Activated T-cell treated with anti-CD3 and anti-CD28 coated beads, Interleukin-2, amount 50 U/mL, for 24 hours (primary cell): ENCODE data around the gene LAMA3.

Source experiments
- DNase-seq: peaks from one replicate; pipeline ENCODE4 v3.0.0-alpha.2; 2020
- H3K27ac Mint-ChIP-seq: 2 replicates; pipeline ENCODE4 v1.8.0; 2020; ENCODE audit warnings: mild to moderate bottlenecking, mixed read lengths
- H3K27me3 Mint-ChIP-seq: 2 replicates; pipeline ENCODE4 v1.8.0; 2020; ENCODE audit warnings: mixed read lengths
- H3K36me3 Mint-ChIP-seq: 2 replicates; pipeline ENCODE4 v1.8.0; 2020; ENCODE audit warnings: low read depth, mixed read lengths
- H3K4me1 Mint-ChIP-seq: 2 replicates; pipeline ENCODE4 v1.8.0; 2020; ENCODE audit warnings: low read depth, mixed read lengths
- H3K4me3 Mint-ChIP-seq: 2 replicates; pipeline ENCODE4 v1.8.0; 2020; ENCODE audit warnings: mild to moderate bottlenecking, moderate library complexity, mixed read lengths
- H3K9me3 Mint-ChIP-seq: 2 replicates; pipeline ENCODE4 v1.8.0; 2020; ENCODE audit warnings: mixed read lengths

The LAMA3 gene, protein sequence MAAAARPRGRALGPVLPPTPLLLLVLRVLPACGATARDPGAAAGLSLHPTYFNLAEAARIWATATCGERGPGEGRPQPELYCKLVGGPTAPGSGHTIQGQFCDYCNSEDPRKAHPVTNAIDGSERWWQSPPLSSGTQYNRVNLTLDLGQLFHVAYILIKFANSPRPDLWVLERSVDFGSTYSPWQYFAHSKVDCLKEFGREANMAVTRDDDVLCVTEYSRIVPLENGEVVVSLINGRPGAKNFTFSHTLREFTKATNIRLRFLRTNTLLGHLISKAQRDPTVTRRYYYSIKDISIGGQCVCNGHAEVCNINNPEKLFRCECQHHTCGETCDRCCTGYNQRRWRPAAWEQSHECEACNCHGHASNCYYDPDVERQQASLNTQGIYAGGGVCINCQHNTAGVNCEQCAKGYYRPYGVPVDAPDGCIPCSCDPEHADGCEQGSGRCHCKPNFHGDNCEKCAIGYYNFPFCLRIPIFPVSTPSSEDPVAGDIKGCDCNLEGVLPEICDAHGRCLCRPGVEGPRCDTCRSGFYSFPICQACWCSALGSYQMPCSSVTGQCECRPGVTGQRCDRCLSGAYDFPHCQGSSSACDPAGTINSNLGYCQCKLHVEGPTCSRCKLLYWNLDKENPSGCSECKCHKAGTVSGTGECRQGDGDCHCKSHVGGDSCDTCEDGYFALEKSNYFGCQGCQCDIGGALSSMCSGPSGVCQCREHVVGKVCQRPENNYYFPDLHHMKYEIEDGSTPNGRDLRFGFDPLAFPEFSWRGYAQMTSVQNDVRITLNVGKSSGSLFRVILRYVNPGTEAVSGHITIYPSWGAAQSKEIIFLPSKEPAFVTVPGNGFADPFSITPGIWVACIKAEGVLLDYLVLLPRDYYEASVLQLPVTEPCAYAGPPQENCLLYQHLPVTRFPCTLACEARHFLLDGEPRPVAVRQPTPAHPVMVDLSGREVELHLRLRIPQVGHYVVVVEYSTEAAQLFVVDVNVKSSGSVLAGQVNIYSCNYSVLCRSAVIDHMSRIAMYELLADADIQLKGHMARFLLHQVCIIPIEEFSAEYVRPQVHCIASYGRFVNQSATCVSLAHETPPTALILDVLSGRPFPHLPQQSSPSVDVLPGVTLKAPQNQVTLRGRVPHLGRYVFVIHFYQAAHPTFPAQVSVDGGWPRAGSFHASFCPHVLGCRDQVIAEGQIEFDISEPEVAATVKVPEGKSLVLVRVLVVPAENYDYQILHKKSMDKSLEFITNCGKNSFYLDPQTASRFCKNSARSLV (N-terminal part only)

DNA sequence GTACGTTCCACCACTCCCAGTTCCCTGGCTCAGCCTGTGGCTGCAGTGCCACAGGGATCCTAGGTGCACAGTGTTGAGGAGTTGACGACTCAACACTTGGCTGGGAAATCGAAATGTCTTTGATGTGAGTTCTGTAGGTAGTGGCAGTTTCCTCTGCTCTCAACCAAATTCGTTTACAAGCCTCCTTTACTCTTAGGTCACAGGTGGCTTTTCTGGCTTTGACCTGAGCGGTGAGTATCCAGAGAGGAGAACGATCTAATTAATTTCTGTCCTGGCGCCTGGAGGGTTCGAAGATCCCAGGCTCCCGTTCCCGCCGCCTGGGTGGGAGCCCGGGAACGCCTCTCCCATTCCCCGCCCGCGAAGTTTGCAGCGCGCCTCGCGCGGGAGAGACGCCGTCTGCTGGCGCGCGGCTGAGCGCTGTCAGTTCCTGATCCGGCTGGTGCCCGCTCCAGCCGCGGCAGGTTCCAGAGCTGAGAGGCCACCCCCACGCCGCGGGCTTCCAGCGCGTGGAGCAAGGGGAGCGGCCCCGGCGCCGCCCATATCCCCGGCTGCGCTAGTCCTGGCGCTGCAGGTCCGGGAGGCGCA is at the start of gene LAMA3:
LAMA3 (plus strand) TSS at position 423 of the 585 bp plus-strand sequence. CDS start 231 bp downstream, outside the sequence.
- Mint-ChIP-seq H3K4me1 (peaks cover 11% of the 10 kb centered on the region), H3K9me3 (no peaks in the 10 kb centered on the region), H3K27me3 (peaks cover 58% of the 10 kb centered on the region), H3K4me3 (peak within 1 kb of the TSS; percentile 61), H3K36me3 (no peaks in the 10 kb centered on the region), H3K27ac (no peak within 1 kb of the TSS)
- DNase-seq = peak; percentile 67

DNA sequence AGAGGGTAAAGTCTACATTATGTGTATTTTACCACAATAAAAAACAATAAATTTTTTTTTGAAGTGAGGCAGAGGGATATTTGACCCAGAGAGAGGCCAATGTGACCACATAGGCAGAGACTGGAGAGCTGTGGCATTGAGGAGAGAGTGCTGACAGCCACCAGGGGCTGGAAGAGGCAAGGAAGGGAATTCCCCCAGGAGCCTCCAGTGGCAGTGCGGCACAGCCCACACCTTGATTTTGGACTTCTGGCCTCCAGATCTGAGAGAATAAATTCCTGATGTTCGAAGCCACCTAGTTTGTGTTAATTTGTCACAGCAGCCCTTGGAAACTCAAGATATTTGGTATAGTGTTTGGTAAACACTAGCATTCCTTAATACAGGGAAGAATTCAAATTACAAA is 49.2 kb upstream of the LAMA3 start:
- H3K36me3 Mint-ChIP-seq = no peaks in the 10 kb centered on the region
- H3K4me1 Mint-ChIP-seq = peaks cover 6% of the 10 kb centered on the region
- H3K4me3 Mint-ChIP-seq = no peak overlapping the region
- DNase-seq = no peak
- H3K9me3 Mint-ChIP-seq = no peaks in the 10 kb centered on the region
- no peak overlapping the region for H3K27ac Mint-ChIP-seq
- peaks cover 4% of the 10 kb centered on the region for H3K27me3 Mint-ChIP-seq

DNA sequence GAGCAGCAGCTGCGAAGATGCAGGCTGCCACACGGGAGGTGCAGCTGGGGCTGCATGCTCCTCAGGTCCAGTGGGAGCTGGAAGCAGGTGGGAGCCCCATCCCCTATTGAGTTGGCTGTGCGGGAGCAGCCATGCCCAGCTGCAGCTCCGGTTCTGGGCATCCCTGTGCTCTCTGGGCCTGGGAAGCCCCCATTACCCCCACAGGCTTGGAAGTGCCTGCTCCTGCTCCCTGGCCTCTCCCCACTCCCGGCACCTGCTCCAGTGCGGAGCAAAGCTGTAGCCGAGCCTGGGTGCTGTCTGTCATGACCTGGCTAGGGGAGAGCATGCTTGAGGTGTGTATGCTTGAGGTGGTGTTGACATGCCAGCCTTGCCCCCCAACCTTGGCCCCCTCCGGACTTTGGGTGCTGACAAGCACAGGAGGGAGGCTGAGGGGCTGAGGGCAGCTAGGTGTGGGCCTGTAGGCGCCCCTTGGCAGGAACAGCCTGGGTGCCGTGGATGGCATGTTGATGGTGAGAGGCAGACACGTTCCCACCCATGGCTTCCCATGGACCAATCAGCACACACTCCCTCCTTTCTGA is 48.0 kb upstream of the LAMA3 start:
- no peaks in the 10 kb centered on the region for H3K36me3 Mint-ChIP-seq
- no peak overlapping the region for H3K27ac Mint-ChIP-seq
- no peaks in the 10 kb centered on the region for H3K4me1 Mint-ChIP-seq
- no peaks in the 10 kb centered on the region for H3K27me3 Mint-ChIP-seq
- no peak overlapping the region for H3K4me3 Mint-ChIP-seq
- H3K9me3 Mint-ChIP-seq = no peaks in the 10 kb centered on the region
- no peak for DNase-seq

DNA sequence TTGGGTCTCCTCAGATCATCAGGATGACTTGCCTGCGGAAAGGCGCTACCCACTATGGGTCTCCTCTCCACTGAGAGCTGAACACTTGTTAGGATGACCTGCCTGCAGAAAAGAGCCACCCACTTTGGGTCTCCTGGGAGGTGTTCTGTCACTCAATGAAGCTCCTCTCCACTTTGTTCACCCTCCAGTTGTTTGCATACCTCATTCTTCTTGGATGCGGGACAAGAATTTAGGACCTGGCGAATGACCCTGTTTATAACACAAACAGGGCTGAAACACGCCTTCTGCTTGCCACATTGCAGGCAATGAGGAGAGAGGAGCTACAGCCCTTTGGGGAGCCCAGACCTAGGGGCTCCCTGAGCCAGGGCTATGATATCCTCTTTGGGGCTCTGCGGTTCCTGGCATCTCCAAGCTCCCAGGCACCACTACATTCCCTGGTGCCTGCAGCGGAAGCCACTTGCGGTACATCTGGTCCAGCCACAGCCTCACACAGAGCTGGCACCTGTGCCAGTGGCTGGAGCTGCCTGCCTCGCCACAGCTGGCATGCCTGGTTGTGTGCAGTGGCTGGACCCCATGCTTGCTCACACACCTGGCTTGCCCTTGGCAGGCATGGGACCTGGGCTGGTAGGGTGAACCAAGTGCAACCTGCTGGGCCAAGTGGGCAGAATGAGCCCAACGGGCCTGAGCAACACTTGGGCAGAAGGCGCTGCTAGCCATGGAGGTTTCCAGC is 47.2 kb upstream of the LAMA3 start:
- H3K27ac Mint-ChIP-seq = no peak overlapping the region
- DNase-seq = no peak
- H3K9me3 Mint-ChIP-seq = no peaks in the 10 kb centered on the region
- H3K4me1 Mint-ChIP-seq = no peaks in the 10 kb centered on the region
- no peaks in the 10 kb centered on the region for H3K36me3 Mint-ChIP-seq
- H3K27me3 Mint-ChIP-seq = no peaks in the 10 kb centered on the region
- H3K4me3 Mint-ChIP-seq = no peak overlapping the region

DNA sequence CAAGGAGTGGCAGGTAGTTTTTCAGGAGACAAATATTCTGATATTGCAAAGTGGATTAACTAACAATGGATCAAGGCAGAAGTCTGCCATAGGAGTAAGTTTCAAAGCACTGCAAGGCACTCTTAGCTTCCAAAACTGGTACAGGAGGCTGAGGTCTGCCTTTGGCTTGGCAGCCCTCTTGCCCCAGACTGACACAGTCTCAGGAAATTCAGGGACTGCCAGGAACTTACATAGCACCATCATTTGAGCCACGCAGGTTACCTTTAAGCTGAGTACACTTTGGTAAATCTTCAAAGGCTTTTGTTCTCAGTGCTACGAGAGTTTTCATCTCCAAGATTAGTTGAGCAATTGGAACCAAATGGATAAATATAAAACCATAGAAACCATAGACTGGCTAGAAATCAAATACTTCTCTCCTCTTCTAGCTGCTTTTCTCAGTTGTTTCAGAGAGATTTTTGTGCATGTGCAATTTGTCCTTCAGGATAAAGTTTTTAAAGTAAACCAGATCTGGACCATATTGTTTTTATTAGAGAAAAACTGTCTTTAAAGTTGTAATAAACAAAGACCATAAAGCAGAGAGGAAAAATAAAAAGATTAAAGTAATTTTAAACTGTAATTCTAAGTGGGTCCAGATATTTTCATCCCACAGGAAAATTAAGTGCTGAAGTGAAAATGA is 45.3 kb upstream of the LAMA3 start:
- DNase-seq = no peak
- H3K4me1 Mint-ChIP-seq = no peaks in the 10 kb centered on the region
- H3K4me3 Mint-ChIP-seq = no peak overlapping the region
- no peaks in the 10 kb centered on the region for H3K9me3 Mint-ChIP-seq
- no peaks in the 10 kb centered on the region for H3K36me3 Mint-ChIP-seq
- no peak overlapping the region for H3K27ac Mint-ChIP-seq
- no peaks in the 10 kb centered on the region for H3K27me3 Mint-ChIP-seq

DNA sequence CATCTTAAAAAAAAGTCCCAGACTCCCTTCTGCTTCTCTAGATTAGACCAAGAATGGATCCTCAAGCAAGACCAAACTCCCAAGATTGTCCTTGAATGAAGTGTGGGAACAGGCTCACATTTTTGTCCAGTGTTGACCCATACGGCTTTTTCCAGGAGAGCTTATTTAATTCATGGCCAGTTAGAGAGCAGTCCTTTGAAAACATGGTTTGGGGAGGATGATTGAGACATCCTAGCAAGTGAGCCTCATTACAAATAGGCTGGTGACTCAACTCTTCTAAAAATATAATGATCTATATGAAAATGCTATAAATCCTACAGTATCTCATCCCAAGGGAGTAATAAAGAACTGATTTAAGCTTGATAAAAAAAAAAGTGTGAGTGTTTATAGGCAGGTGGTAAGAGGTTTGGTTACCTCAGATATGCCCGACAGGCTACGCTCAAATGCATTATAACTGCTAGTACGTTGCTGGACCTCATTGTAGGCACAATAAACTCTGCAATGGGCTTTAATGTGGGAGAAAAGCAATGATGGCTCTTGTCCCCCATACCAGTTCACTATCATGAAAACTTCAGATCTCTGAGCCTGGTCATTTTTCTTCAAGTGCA is 43.6 kb upstream of the LAMA3 start:
- Mint-ChIP-seq H3K36me3 (no peaks in the 10 kb centered on the region), H3K9me3 (no peaks in the 10 kb centered on the region), H3K27ac (no peak overlapping the region), H3K27me3 (no peaks in the 10 kb centered on the region), H3K4me1 (no peaks in the 10 kb centered on the region), H3K4me3 (no peak overlapping the region)
- DNase-seq = no peak

DNA sequence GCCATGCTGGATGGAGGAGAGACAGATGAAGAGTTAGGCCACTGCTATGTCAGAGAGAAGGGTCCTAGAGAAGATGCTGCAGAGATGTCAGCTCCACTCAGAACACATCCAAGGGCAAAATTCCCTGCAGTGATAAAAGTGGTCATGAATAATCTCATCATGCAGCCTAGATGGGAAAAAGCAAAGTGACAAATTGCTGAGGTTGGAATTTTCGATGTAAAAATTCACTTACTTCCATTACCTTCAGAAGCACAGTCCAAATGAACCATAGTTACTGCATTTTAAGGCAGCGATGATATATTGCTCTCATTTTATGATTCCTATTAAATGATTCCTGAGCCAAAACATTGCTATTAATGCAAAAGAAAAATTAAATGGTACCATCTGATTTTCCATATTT is 43.0 kb upstream of the LAMA3 start:
- H3K27ac Mint-ChIP-seq = no peak overlapping the region

DNA sequence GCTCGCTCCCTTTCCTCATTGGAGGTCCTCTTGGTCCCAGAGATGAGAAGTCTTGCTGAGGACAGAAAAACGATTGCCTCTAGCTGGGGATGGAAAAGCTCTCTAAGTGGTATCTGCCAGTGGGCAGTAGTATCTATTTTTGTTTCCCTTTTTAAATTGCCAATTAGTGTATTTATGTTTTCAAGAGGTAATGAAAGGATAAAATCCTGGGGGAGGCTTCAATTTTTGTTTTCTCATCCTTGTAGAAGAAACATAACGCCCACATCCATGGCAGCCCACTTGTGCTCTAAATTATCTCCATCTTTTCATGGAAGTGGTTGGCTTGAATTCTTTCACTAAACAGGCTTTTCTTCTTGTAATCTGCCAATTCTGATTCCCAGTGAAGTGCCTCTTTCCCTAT is 40.8 kb upstream of the LAMA3 start:
- DNase-seq = no peak
- Mint-ChIP-seq H3K36me3 (no peaks in the 10 kb centered on the region), H3K27me3 (no peaks in the 10 kb centered on the region), H3K4me1 (no peaks in the 10 kb centered on the region), H3K9me3 (no peaks in the 10 kb centered on the region), H3K4me3 (no peak overlapping the region), H3K27ac (no peak overlapping the region)

More for the DNA sequence above, 43.0 kb upstream of the LAMA3 start:
- no peak for DNase-seq
- no peaks in the 10 kb centered on the region for H3K9me3 Mint-ChIP-seq
- no peaks in the 10 kb centered on the region for H3K27me3 Mint-ChIP-seq
- no peaks in the 10 kb centered on the region for H3K4me1 Mint-ChIP-seq
- H3K36me3 Mint-ChIP-seq = no peaks in the 10 kb centered on the region
- H3K4me3 Mint-ChIP-seq = no peak overlapping the region

DNA sequence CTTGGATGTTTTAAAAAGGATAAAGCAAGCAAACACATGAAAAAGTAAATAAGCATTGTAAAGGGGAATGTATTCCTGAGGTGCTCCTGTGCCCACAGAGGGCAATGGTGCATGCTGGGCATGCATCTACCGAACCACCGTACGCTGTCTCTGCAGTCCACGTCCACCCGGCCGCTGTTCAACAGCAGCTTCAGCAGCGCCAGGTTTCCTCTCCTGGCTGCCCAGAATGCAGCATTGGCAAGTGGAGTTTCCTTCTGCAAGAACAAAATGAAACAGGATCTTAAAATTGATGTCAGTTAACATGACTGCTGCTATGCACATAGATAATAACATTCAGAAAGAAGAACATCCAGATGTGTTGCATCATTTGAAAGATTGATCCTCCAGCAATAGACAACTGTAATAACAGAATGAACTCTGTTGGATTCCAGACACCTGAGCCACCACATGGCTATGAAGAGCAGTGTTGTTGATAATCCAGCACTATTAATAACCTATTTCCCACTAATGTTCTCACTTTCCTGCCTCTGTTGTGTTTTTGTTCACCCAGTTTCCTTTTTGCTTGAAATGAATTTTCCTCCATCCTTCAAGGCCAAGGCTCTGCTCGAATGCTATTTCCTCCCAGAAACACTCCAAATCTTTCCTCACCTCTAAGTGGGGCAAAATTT is 40.2 kb upstream of the LAMA3 start:
- H3K27ac Mint-ChIP-seq = no peak overlapping the region
- H3K4me1 Mint-ChIP-seq = no peaks in the 10 kb centered on the region
- H3K27me3 Mint-ChIP-seq = no peaks in the 10 kb centered on the region
- DNase-seq = no peak
- no peaks in the 10 kb centered on the region for H3K9me3 Mint-ChIP-seq
- no peak overlapping the region for H3K4me3 Mint-ChIP-seq
- H3K36me3 Mint-ChIP-seq = no peaks in the 10 kb centered on the region

DNA sequence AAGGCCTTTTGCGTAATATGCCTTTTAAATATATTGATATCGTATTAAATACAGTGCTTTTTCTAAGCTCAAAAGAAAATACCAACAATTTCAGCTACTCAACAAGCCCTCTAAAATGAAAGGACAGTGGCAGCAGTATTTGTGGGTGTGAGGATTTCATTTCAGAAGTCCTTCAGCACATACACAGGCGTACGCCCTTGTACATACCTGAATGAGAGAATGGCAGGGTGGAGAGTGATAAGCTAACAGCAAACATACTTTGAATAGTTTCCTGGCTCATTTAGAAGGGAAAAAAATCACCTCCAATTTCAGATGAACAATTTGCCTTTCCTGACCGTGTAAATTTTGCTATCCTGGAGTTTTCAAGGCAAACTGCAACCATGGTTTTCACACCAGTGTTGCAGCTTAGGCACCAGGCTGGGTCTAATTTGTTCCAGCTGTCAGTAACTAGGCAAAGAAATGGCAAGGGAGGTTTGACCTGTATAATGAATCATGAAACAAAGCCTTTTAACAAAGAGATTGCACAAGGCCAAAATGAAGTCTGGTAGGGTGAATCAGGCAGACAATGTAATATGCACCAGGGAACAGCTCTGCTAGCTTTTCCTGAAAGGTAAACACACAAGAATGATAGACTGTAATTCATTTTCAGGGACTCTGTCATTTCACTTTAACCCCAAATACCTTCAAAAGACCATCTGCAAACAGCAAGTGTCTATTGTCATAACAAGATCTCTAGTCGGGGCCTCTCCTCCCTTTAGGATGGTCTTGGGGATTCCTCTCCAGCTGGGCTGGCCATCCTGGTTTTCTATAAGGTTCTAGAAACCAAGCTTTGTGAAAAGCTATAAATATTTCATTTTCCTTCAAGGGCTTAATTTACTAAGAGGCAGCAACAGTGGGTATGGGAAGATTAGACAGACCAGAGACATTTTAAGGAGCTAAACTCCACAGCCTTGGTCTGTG is 38.0 kb upstream of the LAMA3 start:
- Mint-ChIP-seq H3K9me3 (no peaks in the 10 kb centered on the region), H3K36me3 (no peaks in the 10 kb centered on the region), H3K27me3 (no peaks in the 10 kb centered on the region), H3K27ac (no peak overlapping the region), H3K4me1 (no peaks in the 10 kb centered on the region), H3K4me3 (no peak overlapping the region)
- DNase-seq = no peak

DNA sequence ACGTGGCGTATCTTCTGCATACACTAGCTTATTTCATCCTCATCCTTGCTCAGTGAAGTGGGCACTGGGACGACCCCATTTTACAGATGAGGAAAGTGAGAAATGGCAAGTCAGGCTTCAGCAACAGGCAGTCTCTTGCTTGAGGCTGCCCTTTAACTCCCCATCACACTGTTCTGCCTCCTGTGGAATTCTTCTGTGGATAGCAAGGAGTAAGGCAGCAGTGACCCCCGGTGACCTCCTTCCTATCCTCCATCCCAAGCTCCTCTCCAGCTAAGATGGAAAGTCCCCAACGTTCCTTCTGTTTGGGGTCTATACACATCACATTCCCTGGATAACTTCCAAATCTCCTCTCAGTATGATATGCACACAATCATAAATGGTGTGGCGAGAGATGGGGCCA is 37.0 kb upstream of the LAMA3 start:
- Mint-ChIP-seq H3K36me3 (no peaks in the 10 kb centered on the region), H3K4me3 (no peak overlapping the region), H3K4me1 (no peaks in the 10 kb centered on the region), H3K9me3 (no peaks in the 10 kb centered on the region), H3K27me3 (peaks cover 4% of the 10 kb centered on the region), H3K27ac (no peak overlapping the region)
- no peak for DNase-seq
